ENCODE measurements around the gene STAMBPL1.
"Not testable (repeated sequence)": the region's sequence is repeated elsewhere in the genome, so short reads cannot be mapped to it uniquely, and the experiment has no call there.

The STAMBPL1 gene

DNA sequence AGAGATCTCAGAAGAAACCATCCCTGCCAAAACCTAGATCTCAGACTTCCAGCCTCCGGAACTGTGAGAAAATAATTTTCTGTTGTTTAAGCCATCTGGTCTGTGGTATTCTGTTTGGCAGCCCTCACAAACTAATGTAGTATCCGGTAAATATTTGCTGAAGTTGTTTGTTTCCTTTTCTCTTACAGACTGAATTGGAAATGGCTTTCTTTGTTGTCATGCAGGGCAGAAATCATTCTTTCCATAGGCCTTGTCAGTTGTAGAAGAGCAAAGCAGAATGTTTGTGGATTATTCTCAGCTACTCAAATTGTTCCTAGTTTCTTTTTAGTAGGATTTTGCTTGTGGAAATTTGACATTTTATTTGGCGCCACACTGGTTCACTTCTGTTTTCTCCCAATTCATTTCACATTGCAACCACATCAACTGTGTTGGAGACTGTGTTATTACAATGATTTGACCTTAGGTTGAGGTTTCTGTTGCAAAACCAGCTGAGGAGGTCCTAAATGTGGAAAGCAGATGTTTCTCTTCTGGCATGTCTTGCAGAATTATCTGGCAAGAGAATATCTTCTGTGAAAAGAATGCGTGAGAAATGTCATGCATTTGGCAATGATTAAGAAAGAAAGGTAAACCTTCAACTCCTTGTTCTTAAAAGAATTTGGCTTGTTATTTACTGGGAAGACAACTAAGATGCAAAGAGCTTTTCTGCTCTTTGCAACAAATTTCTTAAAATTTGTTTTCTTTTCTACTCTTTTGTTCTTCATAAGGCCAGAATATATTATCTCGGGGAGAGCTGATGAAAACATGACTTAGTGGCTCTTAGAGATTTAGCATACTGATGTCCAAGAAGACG lies 46.7 kb downstream of the STAMBPL1 start:
- DNase-seq = no peak

- no peak for DNase-seq
Observed at GRCh38 chr10:88927416-88927690, 47.3 kb downstream of the STAMBPL1 start.

- no peak for DNase-seq
Observed at GRCh38 chr10:88928254-88928653, 48.2 kb downstream of the STAMBPL1 start.

DNA sequence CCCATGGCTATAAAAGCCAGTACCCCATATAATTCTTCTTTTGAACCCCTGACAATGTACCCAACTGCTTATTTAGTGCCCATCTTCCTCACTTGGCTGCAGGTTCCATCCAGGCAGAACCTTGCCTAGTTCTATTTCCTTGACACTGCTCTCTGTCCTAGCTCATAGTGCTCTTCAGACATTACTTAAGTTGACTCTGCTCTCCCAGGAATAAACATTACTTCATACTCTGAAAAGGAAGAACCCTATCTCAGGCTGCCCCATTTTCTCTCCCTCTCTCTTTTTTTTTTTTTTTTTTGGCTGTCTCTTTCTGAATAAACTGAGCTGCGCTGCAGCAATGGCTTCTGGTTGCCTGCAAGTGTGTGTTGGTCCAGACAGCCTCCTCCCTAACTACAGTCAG lies 51.5 kb downstream of the STAMBPL1 start:
- DNase-seq = no peak

DNA sequence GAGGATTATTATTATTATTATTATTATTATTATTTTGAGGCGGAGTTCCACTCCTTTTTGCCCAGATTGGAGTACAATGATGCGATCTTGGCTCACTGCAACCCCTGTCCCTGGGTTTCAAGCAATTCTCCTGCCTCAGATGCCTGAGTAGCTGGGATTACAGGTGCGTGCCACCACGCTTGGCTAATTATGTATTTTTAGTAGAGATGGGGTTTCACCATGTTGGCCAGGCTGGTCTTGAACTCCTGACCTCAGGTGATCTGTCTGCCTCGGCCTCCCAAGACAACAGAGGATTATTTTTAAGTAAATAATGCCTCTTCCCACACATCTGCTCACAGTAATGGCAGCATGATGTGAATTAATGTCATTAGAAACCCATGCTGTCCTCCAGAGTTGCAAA lies 52.0 kb downstream of the STAMBPL1 start:
- DNase-seq = not testable (repeated sequence)

- DNase-seq = peak; percentile 19
Observed at GRCh38 chr10:88932539-88933256, 52.7 kb downstream of the STAMBPL1 start.

DNA sequence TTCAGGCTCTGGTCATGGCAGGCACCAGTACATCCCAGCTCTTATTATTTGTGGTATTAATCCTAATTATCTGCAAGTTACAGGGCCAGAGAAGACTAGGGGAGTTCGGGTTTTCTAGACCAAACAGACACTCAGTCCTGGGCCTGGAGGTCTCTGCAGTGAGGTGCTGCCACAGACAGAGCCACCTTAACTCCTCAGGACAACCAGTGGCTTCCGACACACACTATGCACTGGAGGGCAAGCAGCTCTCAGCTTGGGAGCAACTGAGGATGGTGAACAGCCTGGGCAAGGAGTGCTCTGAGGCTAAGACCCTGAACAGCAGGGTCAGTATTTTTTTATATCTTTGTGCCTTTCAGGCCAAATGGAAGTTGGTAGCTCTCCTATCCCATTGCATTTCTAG lies 53.5 kb downstream of the STAMBPL1 start:
- no peak for DNase-seq

- peak; percentile 62 for DNase-seq
Observed at GRCh38 chr10:88934900-88935672, 55.0 kb downstream of the STAMBPL1 start.

DNA sequence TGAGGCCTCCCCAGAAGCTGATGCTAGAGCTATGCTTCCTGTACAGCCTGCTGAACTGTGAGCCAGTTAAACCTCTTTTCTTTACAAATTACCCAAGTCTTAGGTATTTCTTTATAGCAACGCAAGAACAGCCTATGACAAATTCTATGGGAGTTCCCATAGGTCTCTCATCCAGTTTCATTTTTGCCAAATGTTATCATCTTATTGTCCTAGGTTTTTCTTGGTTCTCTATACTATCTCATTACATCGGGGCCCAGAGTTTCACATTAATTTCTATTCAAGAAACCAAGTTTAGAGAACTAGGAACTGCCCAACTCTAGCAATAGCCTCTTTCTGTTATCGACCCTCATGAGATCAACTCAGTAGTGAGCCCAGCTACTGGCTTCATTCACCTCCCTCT lies 56.6 kb downstream of the STAMBPL1 start:
- no peak for DNase-seq

DNA sequence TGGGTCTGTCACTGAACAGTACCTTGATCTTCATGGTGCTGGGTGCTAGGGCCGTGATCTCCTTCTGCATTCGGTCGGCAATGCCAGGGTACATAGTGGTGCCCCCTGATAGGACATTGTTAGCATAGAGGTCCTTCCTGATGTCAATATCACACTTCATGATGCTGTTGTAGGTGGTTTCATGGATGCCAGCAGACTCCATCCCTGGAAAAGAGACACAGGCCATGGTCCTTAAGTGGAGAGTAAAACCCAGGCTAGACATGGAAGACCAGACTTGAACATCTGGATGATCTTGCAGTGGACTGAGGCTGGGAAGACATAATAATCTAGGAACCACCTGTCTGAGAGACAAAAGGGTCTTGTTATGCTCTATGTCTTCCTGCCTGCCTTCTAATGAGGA lies 58.0 kb downstream of the STAMBPL1 start:
- DNase-seq = no peak

DNA sequence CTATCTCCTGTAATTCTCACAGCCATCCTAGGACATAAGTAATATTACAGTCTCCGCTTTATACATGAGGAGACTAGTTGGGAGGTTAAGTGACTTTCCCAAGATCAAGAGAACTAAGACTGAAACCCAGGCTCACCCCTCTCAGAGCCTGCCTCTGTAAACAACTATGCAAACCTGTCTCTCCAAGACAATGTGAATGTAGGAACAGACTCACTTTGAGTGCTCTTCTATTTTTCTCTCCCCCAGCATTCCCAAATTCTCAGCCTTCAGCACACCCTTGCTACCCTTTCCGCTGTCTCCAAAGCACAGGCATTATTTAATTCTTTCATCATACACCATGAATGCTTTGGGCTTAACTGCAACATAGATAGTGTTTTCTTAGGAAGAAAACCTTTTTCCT lies 58.9 kb downstream of the STAMBPL1 start:
- no peak for DNase-seq

GRCh38 chr10:88941026-88941425 lies 61.0 kb downstream of the STAMBPL1 start:
- DNase-seq = no peak

DNA sequence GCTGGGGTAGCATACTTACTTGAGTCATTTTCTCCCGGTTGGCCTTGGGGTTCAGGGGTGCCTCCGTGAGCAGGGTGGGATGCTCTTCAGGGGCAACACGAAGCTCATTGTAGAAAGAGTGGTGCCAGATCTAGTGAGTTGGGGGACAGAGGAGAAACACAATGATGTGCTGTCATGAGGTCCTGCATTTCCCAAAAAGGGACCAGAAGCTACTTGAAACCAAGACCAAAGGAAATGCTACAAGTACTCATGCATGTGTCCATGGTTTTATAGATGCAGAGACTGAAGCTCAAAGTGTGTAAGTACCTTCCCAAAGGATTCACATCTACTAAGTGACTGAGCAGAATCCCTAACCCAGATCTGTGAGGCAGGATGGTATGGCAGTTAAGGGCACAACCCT lies 63.7 kb downstream of the STAMBPL1 start:
- DNase-seq = no peak

DNA sequence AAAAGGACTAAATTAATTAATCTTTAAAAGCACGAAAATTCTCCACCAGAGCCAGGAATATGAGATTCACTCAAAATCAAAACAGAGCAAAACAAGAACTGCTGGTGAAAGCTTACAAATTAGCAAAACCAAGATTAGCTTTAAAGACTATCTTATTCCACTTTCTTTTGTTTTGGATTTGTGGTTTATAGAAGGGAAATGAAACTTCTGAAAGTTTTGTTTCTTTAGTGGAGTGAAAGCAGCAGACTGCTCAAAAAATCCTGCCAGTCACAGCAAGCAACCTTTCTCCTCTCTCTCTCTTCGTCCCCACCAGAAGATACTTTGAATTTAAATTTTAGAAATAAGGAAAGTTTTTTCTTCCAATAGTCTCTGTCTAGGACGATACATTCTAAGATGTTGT lies 64.8 kb downstream of the STAMBPL1 start:
- no peak for DNase-seq

- no peak for DNase-seq
Observed at GRCh38 chr10:88946200-88946599, 66.2 kb downstream of the STAMBPL1 start.

DNA sequence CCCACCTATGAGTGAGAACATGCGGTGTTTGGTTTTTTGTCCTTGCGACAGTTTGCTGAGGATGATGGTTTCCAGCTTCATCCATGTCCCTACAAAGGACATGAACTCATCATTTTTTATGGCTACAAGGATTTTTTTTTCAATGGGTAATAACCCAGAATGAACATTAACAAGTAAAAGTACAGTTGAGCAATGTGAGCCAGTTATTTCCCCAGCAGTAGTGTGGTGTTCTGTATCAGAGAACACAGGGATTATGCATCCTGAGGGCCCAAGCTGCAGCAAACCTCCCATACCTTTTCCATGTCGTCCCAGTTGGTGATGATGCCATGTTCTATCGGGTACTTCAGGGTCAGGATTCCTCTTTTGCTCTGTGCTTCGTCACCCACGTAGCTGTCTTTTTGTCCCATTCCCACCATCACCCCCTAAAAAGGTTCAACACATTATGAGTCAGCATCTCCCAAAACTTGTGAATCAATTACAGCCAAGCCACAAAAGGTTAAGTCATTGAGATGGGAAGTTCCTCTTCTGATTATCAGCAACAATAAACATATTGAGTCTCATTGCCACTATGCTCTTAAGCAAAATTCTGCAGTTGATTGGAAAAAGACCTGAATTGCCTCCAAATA lies 67.0 kb downstream of the STAMBPL1 start:
- DNase-seq = no peak

DNA sequence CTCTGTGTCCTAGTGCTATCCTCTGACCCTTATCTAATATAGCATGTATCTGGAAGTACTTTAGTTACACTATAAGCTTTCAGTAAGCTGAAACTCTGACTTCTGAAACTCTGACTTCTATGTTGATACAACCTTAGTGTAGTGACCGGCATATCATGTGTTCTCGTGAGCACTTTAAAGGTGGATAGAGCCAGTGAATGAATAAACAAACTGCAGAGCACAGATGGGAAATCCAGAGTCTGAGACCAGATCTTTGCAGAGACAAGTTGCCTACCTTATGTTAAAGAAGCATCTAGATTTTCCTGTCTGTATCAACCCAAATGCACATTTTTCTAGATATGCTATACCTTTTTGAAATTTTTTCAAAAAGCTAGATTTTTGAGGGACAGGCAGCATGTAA lies 69.0 kb downstream of the STAMBPL1 start:
- DNase-seq = no peak

GRCh38 chr10:88949912-88950837 lies 70.1 kb downstream of the STAMBPL1 start:
- DNase-seq = no peak

DNA sequence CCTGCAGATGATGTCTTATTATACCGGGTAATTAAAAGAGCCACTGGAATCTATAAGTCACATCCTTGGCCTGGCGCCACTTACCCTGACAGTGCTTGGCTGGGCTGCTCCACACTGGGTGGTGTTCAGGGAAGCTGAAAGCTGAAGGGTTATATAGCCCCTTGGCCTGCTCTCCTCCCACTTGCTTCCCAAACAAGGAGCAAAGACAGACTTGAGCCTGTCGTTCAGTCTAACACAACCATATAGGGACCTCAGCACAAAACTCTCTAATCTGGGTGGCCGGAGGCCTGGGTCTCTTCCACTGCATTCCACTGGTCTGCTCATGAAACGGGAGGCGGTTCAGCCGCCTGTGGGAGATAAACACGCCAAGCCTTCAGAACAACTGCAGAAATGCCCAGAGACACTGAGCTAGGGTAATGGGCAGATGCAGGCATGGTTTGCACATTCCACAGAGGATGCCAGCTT lies 72.6 kb downstream of the STAMBPL1 start, which contains the start of gene ACTA2:
ACTA2 (minus strand) TSS at position 127 of the 465 bp plus-strand sequence. CDS start 3,843 bp downstream, outside the sequence.
- no peak for DNase-seq

DNA sequence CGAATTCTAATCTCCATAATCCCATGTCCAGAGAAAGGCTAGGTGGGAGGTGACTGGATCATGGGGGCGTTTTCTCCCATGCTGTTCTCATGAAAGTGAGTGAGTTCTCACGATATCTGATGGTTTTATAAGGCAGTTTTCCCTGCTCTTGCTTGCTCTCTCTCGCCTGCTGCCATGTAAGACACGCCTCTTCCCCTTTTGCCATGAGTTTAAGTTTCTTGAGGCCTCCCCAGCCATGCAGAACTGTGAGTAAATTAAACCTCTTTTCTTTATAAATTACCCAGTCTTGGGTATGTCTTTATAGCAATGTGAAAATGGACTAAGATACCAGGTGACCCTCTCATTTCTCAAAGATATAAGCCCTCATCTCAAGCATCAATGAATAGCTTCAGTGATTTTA lies 73.6 kb downstream of the STAMBPL1 start:
- DNase-seq = no peak

GRCh38 chr10:88954458-88955083 lies 74.5 kb downstream of the STAMBPL1 start:
- DNase-seq = no peak
